Measurements from ENCODE around the gene ADARB2. TPM values are rescaled to one million over a fixed set of nuclear protein-coding genes. Genes with fewer than 3 reads are reported as not detected.

Gene ADARB2
- polyA plus RNA-seq, 1 of the 3 experiments (the other 2 are of a cell fraction): not detected

- TF ChIP-seq USF1 (IDR thresholded peaks at IDR 0.05; ENCODE audit: borderline replicate concordance, low read depth) (no peak), MXI1 (IDR thresholded peaks at IDR 0.05; ENCODE audit: low read depth, low read length) (no peak), SMC3 (IDR thresholded peaks at IDR 0.05; ENCODE audit: low read depth, low read length) (no peak), POLR2AphosphoS5 (IDR thresholded peaks at IDR 0.05; ENCODE audit: low read depth, low read length) (no peak)
These were observed 330.1 kb downstream of the ADARB2 start (continued) for GRCh38 chr10:1406967-1407945.

- no peak overlapping the region for H3K4me2 ChIP-seq
- no peak for DNase-seq
- H3K9ac ChIP-seq: no peak overlapping the region
- H3K9me2 ChIP-seq: no peaks in the 10 kb centered on the region
- CTCF ChIA-PET: interaction anchor here (0.7 kb wide), 1 partner anchor 14 kb away, joined by 4 read pairs; no protein-coding TSS in a partner anchor
- H3K9me3 ChIP-seq: no peaks in the 10 kb centered on the region
- POLR2A ChIA-PET: no interaction called here
- 55% methylated on average over 10 of the region's 14 CpGs for WGBS (ENCODE audit: low lambda C conversion rate)
- H3F3A ChIP-seq (replicated peaks; ENCODE audit: insufficient read depth): no peaks in the 10 kb centered on the region
- no peaks in the 10 kb centered on the region for H3K27me3 ChIP-seq (ENCODE audit: insufficient read depth)
- peaks cover 0 to 26% of the 10 kb centered on the region in 2 experiments; a peak in 1 of 4 replicates for H3K4me1 ChIP-seq (ENCODE audit: control insufficient read depth in 1 of 2, insufficient read depth in 2 of 2, low read depth in 1 of 2, low read length in 1 of 2)
- no peaks in the 10 kb centered on the region for H3K36me3 ChIP-seq (replicated peaks in 1 of 2; ENCODE audit: control insufficient read depth in 1 of 2, insufficient read depth in 2 of 2, low read length in 1 of 2)
- H4K20me1 ChIP-seq (ENCODE audit: insufficient read depth): no peaks in the 10 kb centered on the region
- H3K27ac ChIP-seq (ENCODE audit: low read depth in 2 of 2, low read length in 1 of 2): no peak overlapping the region
- no peaks in the 10 kb centered on the region for H3K79me2 ChIP-seq (ENCODE audit: insufficient read depth)
- TF ChIP-seq NFIC (IDR thresholded peaks at IDR 0.05; ENCODE audit: borderline replicate concordance): no peak
- no peak for TF ChIP-seq SIN3A (IDR thresholded peaks at IDR 0.05; ENCODE audit: borderline replicate concordance, low read depth, low read length)
- no peak for TF ChIP-seq CTCF (IDR thresholded peaks at IDR 0.05)
- TF ChIP-seq GABPA (IDR thresholded peaks at IDR 0.05; ENCODE audit: low read depth): no peak
- no peak for TF ChIP-seq RAD21 (IDR thresholded peaks at IDR 0.05; ENCODE audit: low read length)
- no peak for TF ChIP-seq RCOR1 (IDR thresholded peaks at IDR 0.05; ENCODE audit: low read length)
- no peak for TF ChIP-seq MAX (IDR thresholded peaks at IDR 0.05; ENCODE audit: low read depth)
- TF ChIP-seq FOXJ3 (CRISPR knock-in tag; IDR thresholded peaks at IDR 0.05): no peak
- no peak for TF ChIP-seq USF1 (IDR thresholded peaks at IDR 0.05; ENCODE audit: borderline replicate concordance, low read depth)
- no peak overlapping the region for H3K4me3 ChIP-seq (ENCODE audit: low read depth in 2 of 2, low read length in 1 of 2)
- H2AFZ ChIP-seq (ENCODE audit: low read depth): no peak overlapping the region
These were observed 331.0 kb downstream of the ADARB2 start for GRCh38 chr10:1406132-1406966.
